ENCODE measurements around the gene AHNAK. TPM values are rescaled to one million over a fixed set of nuclear protein-coding genes. Genes with fewer than 3 reads are reported as not detected.
"Not testable (repeated sequence)": the region's sequence is repeated elsewhere in the genome, so short reads cannot be mapped to it uniquely, and the experiment has no call there.

AHNAK gene
- total RNA-seq, 4 donors from 2014 or later = 874 to 1,336 (median 1,047) TPM

GRCh38 chr11:62450543-62451240 is 95.9 kb downstream of the AHNAK start:
- TF ChIP-seq CTCF (IDR thresholded peaks at IDR 0.05) = no peak
- ATAC-seq (ENCODE audit: low FRiP score) (no peak), DNase-seq (ENCODE audit: low spot score) (no peak)

DNA sequence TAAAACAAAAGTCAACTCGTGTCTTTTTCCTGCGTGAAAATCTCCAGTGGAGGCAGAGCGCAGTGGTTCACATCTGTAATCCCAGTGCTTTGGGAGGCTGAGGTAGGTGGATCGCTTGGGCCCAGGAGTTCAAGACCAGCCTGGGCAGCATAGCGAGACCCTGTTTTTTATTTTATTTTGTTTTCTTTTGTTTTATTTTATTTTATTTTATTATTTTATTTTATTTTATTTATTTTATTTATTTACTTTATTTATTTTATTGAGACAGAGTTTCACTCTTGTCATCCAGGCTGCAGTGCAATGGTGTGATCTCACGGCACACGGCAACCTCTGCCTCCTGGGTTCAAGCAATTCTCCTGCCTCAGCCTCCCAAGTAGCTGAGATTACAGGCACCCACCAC is 96.7 kb downstream of the AHNAK start:
- ATAC-seq (ENCODE audit: low FRiP score); DNase-seq (ENCODE audit: low spot score): not testable (repeated sequence)

GRCh38 chr11:62449451-62449851 is 97.2 kb downstream of the AHNAK start:
- ATAC-seq (ENCODE audit: low FRiP score) (no peak), DNase-seq (ENCODE audit: low spot score) (no peak)
- no peak for TF ChIP-seq CTCF (IDR thresholded peaks at IDR 0.05)

- ATAC-seq (ENCODE audit: low FRiP score) (no peak), DNase-seq (ENCODE audit: low spot score) (no peak)
- no peak for TF ChIP-seq CTCF (IDR thresholded peaks at IDR 0.05)
Observed at GRCh38 chr11:62446091-62446490, 100.5 kb downstream of the AHNAK start.

- DNase-seq (ENCODE audit: low spot score) (no peak), ATAC-seq (ENCODE audit: low FRiP score) (peak; percentile 61)
- TF ChIP-seq CTCF (IDR thresholded peaks at IDR 0.05) = no peak
Observed at GRCh38 chr11:62445314-62445740, 101.3 kb downstream of the AHNAK start.

GRCh38 chr11:62444835-62445234 is 101.8 kb downstream of the AHNAK start:
- ATAC-seq (ENCODE audit: low FRiP score) = peak; percentile 59
- DNase-seq (ENCODE audit: low spot score) = no peak
- TF ChIP-seq CTCF (IDR thresholded peaks at IDR 0.05) = no peak

GRCh38 chr11:62444236-62444833 is 102.3 kb downstream of the AHNAK start:
- DNase-seq (ENCODE audit: low spot score) (peak; percentile 48), ATAC-seq (ENCODE audit: low FRiP score) (peak; percentile 65)
- no peak for TF ChIP-seq CTCF (IDR thresholded peaks at IDR 0.05)

Data from omental fat pad (tissue), 4 donors.